SKM-1 treated with dmso at 0.1 percent for 144 hours (cell line): ENCODE results near the gene KAZN.

Source experiments
- DNase-seq: peaks from one replicate; lab custom pipeline; 2025; ENCODE audit not compliant: unreplicated experiment; lab: John Stamatoyannopoulos, UW

KAZN gene

GRCh38 chr1:14784790-14785773 lies 186.6 kb downstream of the KAZN start:
- DNase-seq: no peak

DNA sequence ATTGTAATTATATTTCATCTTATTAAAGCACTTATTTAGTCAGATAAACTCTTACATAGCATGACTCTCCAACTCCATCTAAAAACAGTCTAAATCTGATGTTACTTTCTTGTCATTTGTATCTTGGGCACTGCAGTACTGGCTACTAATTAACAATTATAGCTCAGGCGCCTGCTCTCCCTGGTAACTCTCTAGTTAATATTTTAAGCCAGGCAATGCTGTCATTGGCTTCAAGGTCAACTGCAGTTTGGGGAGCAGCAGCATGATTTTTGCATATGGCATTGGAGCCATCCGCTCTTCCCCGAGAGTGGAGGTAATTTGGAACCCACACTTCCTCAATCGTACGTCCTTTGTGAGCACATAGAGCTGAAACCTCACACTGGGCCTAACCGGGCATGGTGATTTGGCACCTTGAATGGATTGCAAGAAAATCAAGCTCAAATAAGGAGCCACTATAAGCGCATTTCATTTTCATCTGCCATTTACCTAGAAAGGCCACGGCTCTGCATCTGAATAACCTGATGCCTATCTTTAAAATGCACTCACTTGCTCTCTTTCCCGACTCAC lies 187.7 kb downstream of the KAZN start:
- no peak for DNase-seq

- DNase-seq: no peak
These were observed 188.2 kb downstream of the KAZN start for GRCh38 chr1:14786681-14787080.

GRCh38 chr1:14787604-14788003 lies 189.1 kb downstream of the KAZN start:
- DNase-seq: no peak

DNA sequence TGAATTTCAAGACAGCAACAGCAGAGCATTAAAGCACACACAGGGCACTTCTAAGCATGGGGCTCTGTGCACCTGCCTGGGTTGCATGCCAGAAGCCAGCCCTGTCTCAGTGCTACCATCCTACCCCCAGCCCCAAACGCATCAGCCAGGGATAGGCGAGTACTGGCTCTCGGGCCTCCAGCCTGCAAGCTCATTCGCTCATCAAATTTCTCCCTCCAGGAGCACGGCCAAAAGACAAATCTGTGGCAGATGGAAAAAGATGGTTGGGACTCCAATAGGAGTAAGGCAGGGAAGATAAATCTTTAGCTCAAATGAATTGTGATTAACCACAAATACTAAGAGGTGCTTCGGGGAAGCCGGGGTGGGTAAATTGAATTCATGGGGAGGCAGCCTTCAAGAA lies 189.6 kb downstream of the KAZN start:
- DNase-seq: no peak

GRCh38 chr1:14790982-14791381 lies 192.5 kb downstream of the KAZN start:
- no peak for DNase-seq

DNA sequence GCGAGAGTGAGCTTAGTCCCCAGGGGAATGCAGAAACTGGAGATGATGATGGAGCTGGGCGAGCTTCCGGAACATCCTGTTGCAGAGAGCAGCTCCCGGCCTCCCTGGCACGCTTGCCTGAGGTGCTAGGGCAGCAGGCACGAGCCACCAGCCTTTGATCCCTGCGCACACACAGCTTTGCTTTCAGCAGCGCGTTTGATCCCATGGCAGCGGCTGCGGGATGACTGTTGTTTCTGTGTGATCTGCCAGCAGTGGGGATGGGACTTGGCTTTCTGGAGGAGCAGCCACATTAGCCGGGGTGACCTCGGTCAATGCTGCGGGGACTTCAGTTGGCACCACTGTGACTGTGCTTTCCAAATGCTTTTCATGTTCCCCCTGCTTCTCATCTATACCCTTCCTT lies 193.2 kb downstream of the KAZN start:
- no peak for DNase-seq

- no peak for DNase-seq
These were observed 195.8 kb downstream of the KAZN start for GRCh38 chr1:14794136-14794768.

- no peak for DNase-seq
These were observed 196.4 kb downstream of the KAZN start for GRCh38 chr1:14794906-14795305.

GRCh38 chr1:14795589-14795988 lies 197.1 kb downstream of the KAZN start:
- DNase-seq: no peak

- DNase-seq: no peak
These were observed 201.5 kb downstream of the KAZN start for GRCh38 chr1:14800014-14800413.

- DNase-seq: no peak
These were observed 202.1 kb downstream of the KAZN start for GRCh38 chr1:14800500-14801076.

DNA sequence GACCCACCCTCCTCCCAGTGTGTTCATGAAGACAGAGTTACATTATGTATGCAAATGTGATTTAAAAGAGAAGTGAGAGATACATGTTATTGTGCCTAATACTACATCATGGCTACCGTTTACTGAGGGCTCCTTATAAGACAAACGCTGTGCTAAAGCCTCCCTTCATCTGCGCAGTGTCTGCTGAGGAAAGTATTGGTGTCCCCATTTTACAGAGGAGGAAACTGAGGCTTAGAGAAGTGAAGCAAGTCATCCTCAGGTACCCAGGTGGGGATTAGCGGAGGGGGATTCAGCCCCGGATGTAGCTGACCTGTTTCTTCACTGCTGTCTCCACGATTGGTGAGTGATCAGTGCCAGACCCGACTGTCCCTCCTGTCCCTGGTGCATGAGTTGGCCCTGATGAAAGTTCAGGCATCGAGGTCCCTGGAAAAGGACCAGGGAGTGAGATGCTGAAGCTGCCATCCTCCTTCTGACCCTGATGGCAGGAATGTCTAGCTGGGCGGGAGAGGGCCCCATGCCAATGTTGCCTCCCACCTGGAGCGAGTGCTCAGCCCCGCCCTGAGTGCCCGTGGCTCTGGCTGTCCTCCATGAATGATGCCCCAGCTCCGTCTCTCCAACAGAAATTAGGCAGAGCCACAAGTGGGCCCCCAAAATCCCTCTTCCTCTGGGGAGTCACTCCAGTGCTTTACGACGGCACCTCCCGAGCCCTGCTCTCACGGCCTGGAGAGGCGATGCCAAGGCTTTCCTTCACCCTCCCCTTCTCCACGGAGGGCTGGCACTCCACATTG lies 204.7 kb downstream of the KAZN start:
- no peak for DNase-seq

GRCh38 chr1:14804626-14805025 lies 206.1 kb downstream of the KAZN start:
- DNase-seq: no peak

DNA sequence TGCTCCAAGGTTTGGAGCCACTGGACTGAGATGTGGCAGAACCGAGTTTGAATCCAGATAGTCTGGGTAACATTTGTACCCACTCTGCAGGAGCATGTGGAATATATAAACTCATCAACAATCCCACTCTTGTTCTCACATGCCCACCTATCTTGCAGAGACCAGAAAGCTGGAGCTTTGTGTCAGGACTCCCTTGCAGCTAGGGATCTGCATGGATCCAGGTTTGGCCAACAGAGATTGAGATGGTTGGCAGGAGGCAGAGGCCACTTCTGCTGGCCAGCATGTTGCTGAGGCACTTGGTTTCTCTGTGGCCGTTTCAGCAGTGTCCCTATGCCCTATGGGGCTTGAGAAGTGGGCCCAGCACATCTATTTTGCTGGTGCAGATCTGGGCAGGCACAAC lies 208.3 kb downstream of the KAZN start:
- no peak for DNase-seq

- no peak for DNase-seq
These were observed 210.3 kb downstream of the KAZN start for GRCh38 chr1:14808768-14809167.

DNA sequence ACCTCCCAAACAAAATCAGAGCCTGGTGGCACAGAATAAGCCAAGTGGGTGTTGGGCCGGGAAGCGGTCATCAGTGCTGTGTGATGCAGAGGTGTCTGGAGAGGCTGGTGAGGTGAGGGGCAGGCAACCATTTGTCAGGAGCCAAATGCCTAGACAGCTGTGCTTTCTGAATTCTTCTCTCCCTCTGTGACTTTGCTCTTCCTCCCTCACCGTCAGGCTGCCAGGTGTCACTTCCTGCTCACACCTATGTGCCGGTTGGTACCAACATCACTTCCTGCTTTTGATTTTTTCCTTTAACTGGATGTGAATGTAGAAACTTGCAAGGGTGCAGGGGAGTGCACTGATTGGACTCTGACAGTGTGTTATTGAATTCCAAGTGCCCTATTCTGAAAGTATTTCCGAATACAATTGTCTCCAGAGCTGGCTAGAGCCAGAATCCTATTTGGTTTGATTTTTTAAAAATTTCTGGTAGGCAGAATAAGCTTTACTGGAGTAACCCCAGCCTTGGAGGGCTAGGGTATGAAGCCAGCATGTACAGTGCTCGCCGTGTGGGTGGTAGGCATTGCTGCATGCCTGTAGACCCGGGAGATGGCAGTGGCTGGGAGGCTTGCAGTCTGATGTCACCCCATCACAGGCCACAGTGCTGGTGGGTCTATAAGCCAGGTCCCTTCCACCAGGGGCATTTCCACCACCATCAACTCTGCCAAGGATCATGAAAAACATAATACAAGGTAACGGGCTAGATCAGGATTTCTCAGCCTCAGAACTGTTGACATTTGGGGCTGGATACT lies 210.9 kb downstream of the KAZN start:
- DNase-seq: no peak

DNA sequence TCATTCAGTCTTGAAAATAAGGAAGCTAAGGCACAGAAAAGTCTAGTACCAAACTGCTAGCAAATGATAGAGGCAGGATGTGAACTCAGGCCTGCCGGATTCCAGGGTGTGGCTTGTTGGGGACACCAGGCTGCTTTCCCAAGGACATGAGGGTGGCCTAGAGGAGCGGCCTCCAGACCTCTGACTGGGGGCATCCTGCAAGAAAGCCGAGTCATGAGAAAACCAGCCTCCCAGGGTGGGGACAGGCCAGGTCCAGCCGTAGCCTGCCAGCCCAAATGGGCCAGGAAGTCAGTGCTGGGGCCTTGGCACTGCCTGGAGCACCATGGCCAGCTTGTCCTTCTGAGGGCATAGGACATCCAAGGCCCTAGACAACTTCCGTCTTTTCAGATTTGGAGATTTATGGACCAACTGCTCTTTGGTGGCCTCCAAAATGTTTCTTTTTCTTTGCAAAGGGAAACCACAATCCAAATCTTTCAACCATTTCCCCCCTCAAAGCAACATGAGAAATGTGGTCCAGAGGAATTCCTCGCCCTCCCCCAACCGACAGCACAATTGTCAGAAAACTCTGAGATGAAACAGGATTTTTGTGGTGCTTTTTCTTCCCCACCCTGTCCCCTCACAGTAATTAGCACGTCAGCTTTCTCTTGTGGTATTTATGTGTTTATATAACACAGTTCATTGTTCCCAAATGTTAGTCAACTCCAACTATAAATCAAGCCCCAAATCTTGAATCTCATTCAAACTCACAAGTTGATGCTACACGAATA lies 212.3 kb downstream of the KAZN start:
- no peak for DNase-seq

- no peak for DNase-seq
These were observed 213.1 kb downstream of the KAZN start for GRCh38 chr1:14811573-14811972.
